H9 (cell line): ENCODE data around the gene LRMDA. TPM values are rescaled to one million over a fixed set of nuclear protein-coding genes. Genes with fewer than 3 reads are reported as not detected.

Source experiments
- DNase-seq: peaks from one replicate; pipeline ENCODE4 v3.0.0-alpha.2; 2017
- H2AFZ ChIP-seq: one replicate; pipeline ENCODE4 v1.6.1; 2013; ENCODE audit warnings: mild to moderate bottlenecking, low read length, control low read depth, moderate library complexity
- H2AK5ac ChIP-seq: 2 replicates; pipeline ENCODE4 v1.6.1; 2013; ENCODE audit warnings: low read length, control low read depth, mixed read lengths; ENCODE audit not compliant: insufficient read length
- H2BK120ac ChIP-seq: one replicate; pipeline ENCODE4 v1.6.1; 2013; ENCODE audit warnings: low read depth, mild to moderate bottlenecking, low read length, control low read depth, inconsistent platforms; ENCODE audit not compliant: poor library complexity, severe bottlenecking
- H2BK12ac ChIP-seq: 2 replicates; pipeline ENCODE4 v1.6.1; 2013; ENCODE audit warnings: low read length, control low read depth, mixed read lengths, low read depth; ENCODE audit not compliant: insufficient read length
- H2BK15ac ChIP-seq: 2 replicates; pipeline ENCODE4 v1.6.1; 2013; ENCODE audit warnings: low read depth, low read length, control low read depth
- H2BK20ac ChIP-seq: one replicate; pipeline ENCODE4 v1.6.1; 2013; ENCODE audit warnings: low read depth, mild to moderate bottlenecking, low read length, control low read depth, inconsistent platforms; ENCODE audit not compliant: poor library complexity, severe bottlenecking
- H2BK5ac ChIP-seq: 2 replicates; pipeline ENCODE4 v1.6.1; 2013; ENCODE audit warnings: low read length, control low read depth, mixed read lengths; ENCODE audit not compliant: insufficient read length
- H3K14ac ChIP-seq: 2 replicates; pipeline ENCODE4 v1.6.1; 2013; ENCODE audit warnings: low read length, control low read depth; ENCODE audit not compliant: insufficient read depth
- H3K18ac ChIP-seq: 2 replicates; pipeline ENCODE4 v1.6.1; 2013; ENCODE audit warnings: low read depth, mild to moderate bottlenecking, mixed read lengths, low read length, control low read depth; ENCODE audit not compliant: insufficient read length
- H3K23ac ChIP-seq: 2 replicates; pipeline ENCODE4 v1.6.1; 2013; ENCODE audit warnings: low read length, control low read depth, mixed read lengths, low read depth; ENCODE audit not compliant: insufficient read length
- H3K23me2 ChIP-seq: 2 replicates; pipeline ENCODE4 v1.6.1; 2013; ENCODE audit warnings: low read depth, mild to moderate bottlenecking, mixed read lengths, low read length, control low read depth; ENCODE audit not compliant: insufficient read length, poor library complexity, severe bottlenecking
- H3K27ac ChIP-seq: 2 replicates; pipeline ENCODE4 v1.5.1; 2013; ENCODE audit warnings: low read length, control low read depth, mixed read lengths, low read depth; ENCODE audit not compliant: insufficient read length
- H3K27me3 ChIP-seq: 2 replicates; pipeline ENCODE4 v1.6.1; 2013; ENCODE audit warnings: low read length, control low read depth, inconsistent platforms; ENCODE audit not compliant: insufficient read depth
- H3K4ac ChIP-seq: 2 replicates; pipeline ENCODE4 v1.6.1; 2013; ENCODE audit warnings: low read depth, mild to moderate bottlenecking, control low read depth, inconsistent platforms, low read length, moderate library complexity
- H3K4me1 ChIP-seq: 2 replicates; pipeline ENCODE4 v1.6.1; 2013; ENCODE audit warnings: low read length, control low read depth, inconsistent platforms; ENCODE audit not compliant: insufficient read depth
- H3K4me2 ChIP-seq: 2 replicates; pipeline ENCODE4 v1.6.1; 2013; ENCODE audit warnings: low read length, control low read depth, mixed read lengths; ENCODE audit not compliant: insufficient read length, insufficient read depth
- H3K56ac ChIP-seq: 2 replicates; pipeline ENCODE4 v1.6.1; 2013; ENCODE audit warnings: low read depth, mild to moderate bottlenecking, mixed read lengths, low read length, control low read depth; ENCODE audit not compliant: insufficient read length
- H3K79me1 ChIP-seq: 2 replicates; pipeline ENCODE4 v1.6.1; 2013; ENCODE audit warnings: low read depth, mild to moderate bottlenecking, moderate library complexity, low read length, control low read depth, inconsistent platforms; ENCODE audit not compliant: insufficient read depth, poor library complexity, severe bottlenecking
- H3K79me2 ChIP-seq: 2 replicates; pipeline ENCODE4 v1.6.1; 2013; ENCODE audit warnings: low read length, control low read depth, inconsistent platforms; ENCODE audit not compliant: insufficient read depth
- H3K9ac ChIP-seq: 2 replicates; pipeline ENCODE4 v1.6.1; 2013; ENCODE audit warnings: low read length, control low read depth, mixed read lengths; ENCODE audit not compliant: insufficient read length; ENCODE audit errors: extremely low read depth
- H3K9me3 ChIP-seq: one replicate; pipeline ENCODE4 v1.6.1; 2013; ENCODE audit warnings: low read depth, low read length, inconsistent platforms; ENCODE audit not compliant: control insufficient read depth
- H3T11ph ChIP-seq: one replicate; pipeline ENCODE4 v1.6.1; 2013; ENCODE audit warnings: mild to moderate bottlenecking, low read length, control low read depth, inconsistent platforms
- H4K20me1 ChIP-seq: one replicate; pipeline ENCODE4 v1.6.1; 2013; ENCODE audit not compliant: control insufficient read depth, insufficient read length, insufficient read depth
- H4K5ac ChIP-seq: 2 replicates; pipeline ENCODE4 v1.6.1; 2013; ENCODE audit warnings: low read depth, mild to moderate bottlenecking, mixed read lengths, low read length, control low read depth; ENCODE audit not compliant: insufficient read length
- H4K8ac ChIP-seq: replicated peaks from 2 replicates; pipeline ENCODE4 v1.6.1; 2013; ENCODE audit warnings: low read length, control low read depth, mixed read lengths, low read depth; ENCODE audit not compliant: insufficient read length
- H4K91ac ChIP-seq: 2 replicates; pipeline ENCODE4 v1.6.1; 2013; ENCODE audit warnings: low read depth, mild to moderate bottlenecking, moderate library complexity, mixed read lengths, low read length, control low read depth; ENCODE audit not compliant: insufficient read length
- H3K27ac Mint-ChIP-seq, 3 experiments: 2 replicates in 2 of 3; 3 replicates in 1 of 3; pipeline ENCODE4 v1.8.0; 2020 to 2021; ENCODE audit warnings: mixed read lengths in 3 of 3, mild to moderate bottlenecking in 1 of 3, moderate library complexity in 1 of 3
- H3K27me3 Mint-ChIP-seq: 2 replicates; pipeline ENCODE4 v1.8.0; 2021; ENCODE audit warnings: low read depth, mild to moderate bottlenecking, moderate library complexity, mixed read lengths
- H3K36me3 Mint-ChIP-seq, 3 experiments: 2 replicates in 2 of 3; 3 replicates in 1 of 3; pipeline ENCODE4 v1.8.0; 2020 to 2021; ENCODE audit warnings: low read depth in 3 of 3, mixed read lengths in 3 of 3; ENCODE audit not compliant: insufficient read depth in 1 of 3
- H3K4me1 Mint-ChIP-seq, 2 experiments: 2 replicates each; pipeline ENCODE4 v1.8.0; 2020; ENCODE audit warnings: mixed read lengths in 2 of 2
- H3K4me3 Mint-ChIP-seq, 2 experiments: 2 replicates in 1 of 2; 3 replicates in 1 of 2; pipeline ENCODE4 v1.8.0; 2020 to 2021; ENCODE audit warnings: mild to moderate bottlenecking in 2 of 2, mixed read lengths in 2 of 2, moderate library complexity in 1 of 2
- H3K9me3 Mint-ChIP-seq, 2 experiments: 2 replicates in 1 of 2; 3 replicates in 1 of 2; pipeline ENCODE4 v1.8.0; 2020; ENCODE audit warnings: mild to moderate bottlenecking in 2 of 2, mixed read lengths in 2 of 2, moderate library complexity in 1 of 2
- CTCF ChIP-seq: fragments of 200-600 bp; sonication (generic); conservative IDR thresholded peaks from 3 replicates; pipeline ENCODE4 v1.8.0; 2021; ENCODE audit warnings: antibody characterized with exemption, mild to moderate bottlenecking
- WGBS: extraction: QIAGEN DNeasy Blood & Tissue Kit; methylation state at CpG from one replicate; pipeline ENCODE4 v1.1.7; 2013; ENCODE audit warnings: missing lambda C conversion rate, low lambda C conversion rate, mixed read lengths; ENCODE audit not compliant: insufficient read length; ENCODE audit errors: extremely low coverage; 5-methylcytosine and 5-hydroxymethylcytosine counted together
- total RNA-seq: library from RNA; stranded (reverse); gene quantifications from 2 replicates; pipeline ENCODE4 v1.2.1, GENCODE V29; 2021

Gene LRMDA
- total RNA-seq, 1 experiment from 2014 or later: 1.8 TPM

GRCh38 chr10:75995041-75995430 is 563.6 kb downstream of the LRMDA start:
- no peaks in the 10 kb centered on the region; the same call in 1 of the 2 replicates for H3K27me3 Mint-ChIP-seq
- H3K9me3 ChIP-seq: no peaks in the 10 kb centered on the region
- no CpG with 5 or more reads among the region's 1 CpG for whole genome bisulfite sequencing
- no peaks in the 10 kb centered on the region for H3K79me1 ChIP-seq
- H4K8ac ChIP-seq: no peak overlapping the region
- no peaks in the 10 kb centered on the region for H3K23me2 ChIP-seq
- no peak overlapping the region for H3K27ac ChIP-seq
- H2BK20ac ChIP-seq: no peak overlapping the region
- H3K4ac ChIP-seq: no peak overlapping the region
- no peak overlapping the region for H2AFZ ChIP-seq
- no peak overlapping the region for H2BK15ac ChIP-seq
- no peak overlapping the region for H4K91ac ChIP-seq
- no peaks in the 10 kb centered on the region for H3K36me3 Mint-ChIP-seq
- DNase-seq: no peak
- no peak overlapping the region for H3T11ph ChIP-seq
- no peaks in the 10 kb centered on the region for H3K79me2 ChIP-seq
- no peak for TF ChIP-seq CTCF
- H2BK120ac ChIP-seq: no peak overlapping the region
- H4K20me1 ChIP-seq: no peaks in the 10 kb centered on the region
- no peak overlapping the region for H3K18ac ChIP-seq
- no peak overlapping the region for H4K5ac ChIP-seq
- H3K4me2 ChIP-seq: no peak overlapping the region
- H2BK5ac ChIP-seq: no peak overlapping the region
- no peak overlapping the region for H3K14ac ChIP-seq
- H3K27me3 ChIP-seq: no peaks in the 10 kb centered on the region
- no peaks in the 10 kb centered on the region for H3K9me3 Mint-ChIP-seq
- H3K56ac ChIP-seq: no peak overlapping the region
- H2BK12ac ChIP-seq: no peak overlapping the region
- H3K9ac ChIP-seq: no peak overlapping the region
- no peak overlapping the region for H3K27ac Mint-ChIP-seq
- H2AK5ac ChIP-seq: no peak overlapping the region
- H3K23ac ChIP-seq: no peak overlapping the region
- no peaks in the 10 kb centered on the region for H3K4me1 Mint-ChIP-seq
- no peak overlapping the region for H3K4me3 Mint-ChIP-seq
- no peaks in the 10 kb centered on the region for H3K4me1 ChIP-seq
